Measurements from ENCODE around the gene STRN3. TPM values are rescaled to one million over a fixed set of nuclear protein-coding genes. Genes with fewer than 3 reads are reported as not detected.

The STRN3 gene
- total RNA-seq, 1 experiment from 2014 or later, result 52.1 TPM

DNA sequence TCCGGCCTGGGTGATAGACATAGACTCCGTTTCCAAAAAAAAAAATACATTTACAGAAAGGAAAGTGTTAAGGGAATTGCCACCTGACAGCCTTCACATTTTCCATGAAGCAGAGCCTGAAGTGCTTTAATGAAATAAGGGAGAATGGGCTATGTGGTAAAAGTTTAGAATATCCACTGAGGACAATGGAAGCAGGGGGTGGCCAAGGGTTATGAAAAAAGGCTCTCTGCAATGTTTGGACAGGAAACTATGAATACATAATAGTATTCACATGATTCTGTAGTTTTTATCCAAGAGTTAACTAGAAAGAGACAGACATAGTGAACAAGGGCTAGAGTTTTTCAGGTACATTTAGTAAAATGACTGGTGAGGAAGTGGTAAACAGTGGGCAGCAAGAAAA lies 76.5 kb downstream of the STRN3 start:
- no peaks in the 10 kb centered on the region for H4K20me1 ChIP-seq (ENCODE audit: control insufficient read depth, insufficient read depth, insufficient read length)
- no peak overlapping the region for H2BK5ac ChIP-seq (ENCODE audit: insufficient read length, low read length)
- no peak overlapping the region for H4K91ac ChIP-seq (ENCODE audit: insufficient read length, low read depth, low read length)
- no peaks in the 10 kb centered on the region for H3K27me3 ChIP-seq (ENCODE audit: insufficient read depth, low read length)
- H3K4me1 ChIP-seq (ENCODE audit: insufficient read depth, low read length), result no peaks in the 10 kb centered on the region
- H3T11ph ChIP-seq (ENCODE audit: low read length), result no peak overlapping the region
- H2BK20ac ChIP-seq (ENCODE audit: low read depth, low read length, poor library complexity, severe bottlenecking), result no peak overlapping the region
- no peaks in the 10 kb centered on the region for H3K4me1 Mint-ChIP-seq
- H3K9me3 ChIP-seq (ENCODE audit: control insufficient read depth, low read depth, low read length), result no peaks in the 10 kb centered on the region
- no peak overlapping the region for H3K18ac ChIP-seq (ENCODE audit: insufficient read length, low read depth, low read length)
- H3K36me3 Mint-ChIP-seq (ENCODE audit: insufficient read depth in 1 of 3, low read depth in 3 of 3), result peaks cover 24 to 69% (median 60%) of the 10 kb centered on the region in 3 experiments
- no CpG with 5 or more reads among the region's 2 CpGs for WGBS (ENCODE audit: extremely low coverage, insufficient read length, low lambda C conversion rate)
- H4K5ac ChIP-seq (ENCODE audit: insufficient read length, low read depth, low read length), result no peak overlapping the region
- H3K9ac ChIP-seq (ENCODE audit: extremely low read depth, insufficient read length, low read length), result no peak overlapping the region
- no peak overlapping the region for H2AK5ac ChIP-seq (ENCODE audit: insufficient read length, low read length)
- H3K27ac Mint-ChIP-seq, result no peak overlapping the region
- H2BK15ac ChIP-seq (ENCODE audit: low read depth, low read length), result no peak overlapping the region
- no peak overlapping the region for H3K4me2 ChIP-seq (ENCODE audit: insufficient read depth, insufficient read length, low read length)
- H2BK12ac ChIP-seq (ENCODE audit: insufficient read length, low read depth, low read length), result no peak overlapping the region
- no peak overlapping the region for H3K4ac ChIP-seq (ENCODE audit: low read depth, low read length)
- no peak overlapping the region for H2AFZ ChIP-seq (ENCODE audit: low read length)
- TF ChIP-seq, protein P1, sequence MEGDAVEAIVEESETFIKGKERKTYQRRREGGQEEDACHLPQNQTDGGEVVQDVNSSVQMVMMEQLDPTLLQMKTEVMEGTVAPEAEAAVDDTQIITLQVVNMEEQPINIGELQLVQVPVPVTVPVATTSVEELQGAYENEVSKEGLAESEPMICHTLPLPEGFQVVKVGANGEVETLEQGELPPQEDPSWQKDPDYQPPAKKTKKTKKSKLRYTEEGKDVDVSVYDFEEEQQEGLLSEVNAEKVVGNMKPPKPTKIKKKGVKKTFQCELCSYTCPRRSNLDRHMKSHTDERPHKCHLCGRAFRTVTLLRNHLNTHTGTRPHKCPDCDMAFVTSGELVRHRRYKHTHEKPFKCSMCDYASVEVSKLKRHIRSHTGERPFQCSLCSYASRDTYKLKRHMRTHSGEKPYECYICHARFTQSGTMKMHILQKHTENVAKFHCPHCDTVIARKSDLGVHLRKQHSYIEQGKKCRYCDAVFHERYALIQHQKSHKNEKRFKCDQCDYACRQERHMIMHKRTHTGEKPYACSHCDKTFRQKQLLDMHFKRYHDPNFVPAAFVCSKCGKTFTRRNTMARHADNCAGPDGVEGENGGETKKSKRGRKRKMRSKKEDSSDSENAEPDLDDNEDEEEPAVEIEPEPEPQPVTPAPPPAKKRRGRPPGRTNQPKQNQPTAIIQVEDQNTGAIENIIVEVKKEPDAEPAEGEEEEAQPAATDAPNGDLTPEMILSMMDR (conservative IDR thresholded peaks at IDR 0.05), result no peak
- H4K8ac ChIP-seq (replicated peaks; ENCODE audit: insufficient read length, low read depth, low read length), result no peak overlapping the region
- H3K56ac ChIP-seq (ENCODE audit: insufficient read length, low read depth, low read length), result no peak overlapping the region
- H3K27me3 Mint-ChIP-seq (ENCODE audit: low read depth), result no peaks in the 10 kb centered on the region
- no peak overlapping the region for H3K4me3 Mint-ChIP-seq
- H3K9me3 Mint-ChIP-seq, result no peaks in the 10 kb centered on the region
- no peak overlapping the region for H2BK120ac ChIP-seq (ENCODE audit: low read depth, low read length, poor library complexity, severe bottlenecking)
- no peaks in the 10 kb centered on the region for H3K79me1 ChIP-seq (ENCODE audit: insufficient read depth, low read depth, low read length, poor library complexity, severe bottlenecking)
- H3K27ac ChIP-seq (ENCODE audit: insufficient read length, low read depth, low read length), result no peak overlapping the region
- H3K79me2 ChIP-seq (ENCODE audit: insufficient read depth, low read length), result no peaks in the 10 kb centered on the region
- H3K14ac ChIP-seq (ENCODE audit: insufficient read depth, low read length), result no peak overlapping the region
- no peak for DNase-seq
- no peak overlapping the region for H3K23ac ChIP-seq (ENCODE audit: insufficient read length, low read depth, low read length)
- no peaks in the 10 kb centered on the region for H3K23me2 ChIP-seq (ENCODE audit: insufficient read length, low read depth, low read length, poor library complexity, severe bottlenecking)

All from H9 (cell line).